GM20000 (cell line): Measurements from ENCODE around the gene LRP3.
"Not testable (repeated sequence)": the region's sequence is repeated elsewhere in the genome, so short reads cannot be mapped to it uniquely, and the experiment has no call there.

Source experiments
- DNase-seq: peaks from one replicate; pipeline ENCODE4 v3.0.0; 2012; ENCODE audit warnings: low spot score
- TF ChIP-seq, protein P1 (sequence below): IDR thresholded peaks from 2 replicates; pipeline ENCODE4 v1.5.1; 2012; ENCODE audit warnings: mild to moderate bottlenecking, control low read depth; ENCODE audit errors: extremely low read depth, missing control alignments

The LRP3 gene

DNA sequence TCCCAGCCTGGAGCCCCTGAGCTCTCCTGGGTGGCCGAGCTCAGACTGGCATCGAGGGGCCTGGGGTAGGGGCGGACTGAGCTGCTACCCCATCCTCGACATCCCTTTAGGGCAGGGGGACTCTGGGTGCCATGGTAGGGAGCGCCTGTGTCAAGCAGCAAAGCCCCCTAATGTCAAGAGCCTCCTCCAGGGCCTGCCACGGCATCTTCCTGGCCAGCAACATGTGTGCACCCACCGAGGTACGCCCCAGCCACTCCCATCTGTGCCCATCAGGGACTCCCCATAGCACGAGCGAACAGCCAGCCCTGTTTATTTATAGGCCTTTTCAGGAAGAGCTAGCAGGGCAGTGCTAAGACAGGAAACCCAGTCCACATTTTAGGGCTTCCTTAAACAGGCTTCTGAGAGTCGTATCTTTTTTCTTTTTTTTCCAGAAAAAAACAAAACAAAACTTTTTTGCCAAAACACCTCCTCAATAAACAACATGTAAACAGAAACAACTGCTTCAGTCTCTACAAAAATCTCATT is 14.3 kb downstream of the LRP3 start:
- TF ChIP-seq, protein P1, sequence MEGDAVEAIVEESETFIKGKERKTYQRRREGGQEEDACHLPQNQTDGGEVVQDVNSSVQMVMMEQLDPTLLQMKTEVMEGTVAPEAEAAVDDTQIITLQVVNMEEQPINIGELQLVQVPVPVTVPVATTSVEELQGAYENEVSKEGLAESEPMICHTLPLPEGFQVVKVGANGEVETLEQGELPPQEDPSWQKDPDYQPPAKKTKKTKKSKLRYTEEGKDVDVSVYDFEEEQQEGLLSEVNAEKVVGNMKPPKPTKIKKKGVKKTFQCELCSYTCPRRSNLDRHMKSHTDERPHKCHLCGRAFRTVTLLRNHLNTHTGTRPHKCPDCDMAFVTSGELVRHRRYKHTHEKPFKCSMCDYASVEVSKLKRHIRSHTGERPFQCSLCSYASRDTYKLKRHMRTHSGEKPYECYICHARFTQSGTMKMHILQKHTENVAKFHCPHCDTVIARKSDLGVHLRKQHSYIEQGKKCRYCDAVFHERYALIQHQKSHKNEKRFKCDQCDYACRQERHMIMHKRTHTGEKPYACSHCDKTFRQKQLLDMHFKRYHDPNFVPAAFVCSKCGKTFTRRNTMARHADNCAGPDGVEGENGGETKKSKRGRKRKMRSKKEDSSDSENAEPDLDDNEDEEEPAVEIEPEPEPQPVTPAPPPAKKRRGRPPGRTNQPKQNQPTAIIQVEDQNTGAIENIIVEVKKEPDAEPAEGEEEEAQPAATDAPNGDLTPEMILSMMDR = no peak

DNA sequence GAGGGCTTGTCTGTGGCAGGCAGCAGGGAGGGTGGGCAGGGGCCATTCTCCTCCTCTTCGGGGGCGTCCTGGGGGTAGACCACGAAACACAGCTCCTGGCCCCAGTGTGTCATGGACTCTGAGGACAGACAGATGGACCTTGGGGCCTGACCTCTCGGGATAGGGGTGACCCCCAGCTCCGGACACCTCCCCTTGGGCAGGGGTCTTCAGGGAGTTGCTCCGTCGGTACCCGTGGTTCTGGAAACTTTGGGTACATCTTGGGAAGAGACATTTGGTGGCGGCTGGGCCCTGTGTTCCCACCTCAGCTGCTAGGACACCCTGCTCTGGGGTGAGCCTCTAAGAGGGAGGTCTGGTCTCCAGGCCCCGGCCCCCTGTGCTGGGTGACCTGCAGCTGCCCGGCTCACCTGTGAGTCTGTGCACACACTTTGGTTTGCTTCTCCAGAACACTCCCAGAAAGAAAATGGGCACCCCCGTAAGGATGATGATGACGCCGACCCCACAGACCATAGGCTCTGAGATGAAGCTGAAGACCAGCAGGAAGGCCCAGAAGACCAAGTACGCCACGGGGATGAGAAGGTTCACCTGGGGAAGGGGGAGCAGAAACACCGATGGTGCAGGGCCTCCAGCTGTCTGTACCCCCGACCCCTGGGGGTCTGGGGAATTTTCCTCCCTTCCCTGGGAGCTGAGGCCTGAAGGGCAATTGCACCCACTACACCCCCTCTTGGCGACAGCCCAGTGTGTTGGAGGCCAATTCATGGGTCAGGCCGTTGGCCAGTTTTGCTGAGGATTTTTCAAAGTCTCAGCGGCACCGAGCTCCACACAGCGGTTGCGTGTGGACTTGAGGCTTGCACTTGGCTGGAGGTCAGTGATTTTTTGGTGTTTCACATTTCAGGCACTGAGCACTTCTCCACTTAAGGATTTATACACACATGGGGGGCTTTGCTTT is 15.0 kb downstream of the LRP3 start:
- no peak for DNase-seq
- TF ChIP-seq, protein P1 = no peak

More for the DNA sequence above, 14.3 kb downstream of the LRP3 start:
- DNase-seq = no peak

DNA sequence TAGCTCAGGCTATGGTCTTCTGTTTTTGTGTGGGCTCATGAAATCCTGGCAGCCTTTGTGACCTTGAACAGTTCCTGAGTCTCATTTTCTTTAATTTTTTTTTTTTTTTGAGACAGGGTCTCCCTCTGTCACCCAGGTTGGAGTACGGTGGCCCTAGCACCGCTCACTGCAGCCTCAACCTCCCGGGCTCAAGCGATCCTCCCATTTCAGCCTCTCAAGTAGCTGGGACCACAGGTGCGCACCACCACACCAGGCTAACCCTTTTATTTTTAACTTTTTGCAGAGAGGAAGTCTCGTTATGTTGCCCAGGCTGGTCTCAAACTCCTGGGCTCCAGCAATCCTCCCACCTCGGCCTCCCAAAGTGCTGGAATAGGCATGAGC is 15.7 kb downstream of the LRP3 start:
- DNase-seq = not testable (repeated sequence)

DNA sequence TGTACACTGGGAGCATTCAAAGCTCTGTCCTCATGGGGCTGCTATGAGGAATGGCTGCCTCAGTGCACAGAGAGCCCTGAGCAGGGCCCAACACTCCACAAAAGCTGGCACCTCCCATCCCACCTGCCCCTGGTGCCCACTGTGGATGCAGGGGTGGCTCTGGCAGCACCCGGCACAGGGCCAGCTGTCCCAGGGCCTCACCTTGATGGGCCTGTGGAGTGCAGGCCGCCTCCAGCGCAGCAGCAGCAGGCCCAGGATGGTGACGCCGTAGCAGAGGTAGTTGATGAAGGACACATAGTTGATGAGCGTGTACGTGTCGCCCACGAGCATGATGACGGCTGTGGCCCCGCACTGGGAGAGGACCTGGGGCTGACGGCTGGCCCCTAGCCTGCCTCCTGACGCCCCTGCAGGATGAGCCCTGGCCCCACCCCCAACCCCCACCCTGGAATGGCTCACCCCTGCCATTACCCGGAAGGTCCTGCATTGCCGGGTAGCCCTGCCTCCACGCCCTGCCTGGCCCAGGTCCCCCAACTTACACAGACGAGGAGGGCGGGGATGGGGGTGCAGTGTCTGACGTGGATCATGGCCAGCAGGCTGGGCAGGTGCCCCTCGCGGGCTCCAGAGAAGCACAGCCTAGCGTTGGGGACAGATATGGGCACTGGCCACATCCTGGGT is 16.3 kb downstream of the LRP3 start:
- TF ChIP-seq, protein P1 = no peak
- no peak for DNase-seq

DNA sequence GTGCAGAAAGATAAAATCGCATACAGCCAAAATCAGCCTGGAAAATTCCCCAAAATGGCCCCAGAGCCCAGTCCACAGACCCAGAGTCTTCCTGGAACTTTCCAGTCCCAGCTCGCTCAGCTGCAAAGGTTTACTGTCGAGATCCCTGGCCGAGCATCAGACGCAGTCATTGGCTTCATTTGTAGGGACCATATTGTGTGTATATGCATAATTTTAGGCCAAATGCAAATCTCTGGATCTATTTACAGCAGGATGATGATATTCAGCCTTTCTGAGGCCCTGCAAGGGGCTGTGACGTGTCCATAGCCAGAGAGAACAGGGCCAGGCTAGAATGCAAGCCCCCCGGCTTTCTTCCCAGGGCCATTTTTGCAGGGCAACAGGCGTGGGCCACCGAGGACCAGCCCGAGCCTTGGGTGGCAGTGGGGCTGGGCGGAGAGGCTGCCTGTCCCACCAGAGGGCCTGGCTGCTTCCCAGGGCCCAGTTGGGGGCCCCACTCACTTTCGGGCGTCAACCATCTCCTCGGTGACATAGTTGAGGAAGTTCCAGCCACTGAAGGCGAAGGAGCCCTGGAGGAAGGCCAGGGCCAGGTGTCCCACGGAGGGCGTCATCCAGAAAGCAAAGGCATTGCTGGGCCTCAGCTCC is 17.8 kb downstream of the LRP3 start:
- DNase-seq = no peak
- TF ChIP-seq, protein P1 = no peak

DNA sequence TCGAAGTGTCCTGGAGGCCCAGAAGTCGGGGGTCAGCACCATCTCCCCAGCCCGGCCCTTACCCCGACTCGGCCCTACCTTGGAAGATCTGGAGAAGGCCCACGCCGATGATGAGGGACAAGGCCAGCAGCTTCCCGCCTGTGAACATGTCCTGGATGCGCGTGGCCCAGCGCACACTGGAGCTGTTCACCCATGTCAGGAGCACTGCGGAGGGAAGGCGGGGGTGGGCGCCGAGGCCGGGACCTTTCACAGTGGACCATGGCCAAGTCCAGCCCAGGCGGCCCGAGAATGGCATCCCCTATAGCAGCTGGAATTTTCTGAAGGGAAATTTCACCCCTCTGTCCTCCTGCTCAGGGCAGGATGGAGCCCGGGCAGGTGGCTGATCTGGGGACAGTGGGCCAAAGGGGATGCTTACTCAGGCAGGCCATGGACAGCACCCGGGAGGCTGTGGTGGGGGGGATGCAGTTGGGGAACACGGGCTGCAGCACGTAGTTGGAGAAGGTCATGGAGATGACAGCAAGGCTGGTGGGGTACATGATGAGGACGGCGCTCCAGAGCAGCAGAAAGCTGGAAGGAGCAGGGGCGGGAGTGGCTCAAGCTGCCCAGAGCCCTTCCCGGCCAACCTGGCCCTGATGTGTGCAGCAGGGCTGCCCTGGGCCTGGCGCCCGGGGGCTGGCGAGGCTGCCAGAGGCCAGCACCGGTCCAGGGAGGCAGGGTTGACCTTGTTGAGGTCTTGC is 18.5 kb downstream of the LRP3 start:
- DNase-seq = no peak
- TF ChIP-seq, protein P1 = no peak

DNA sequence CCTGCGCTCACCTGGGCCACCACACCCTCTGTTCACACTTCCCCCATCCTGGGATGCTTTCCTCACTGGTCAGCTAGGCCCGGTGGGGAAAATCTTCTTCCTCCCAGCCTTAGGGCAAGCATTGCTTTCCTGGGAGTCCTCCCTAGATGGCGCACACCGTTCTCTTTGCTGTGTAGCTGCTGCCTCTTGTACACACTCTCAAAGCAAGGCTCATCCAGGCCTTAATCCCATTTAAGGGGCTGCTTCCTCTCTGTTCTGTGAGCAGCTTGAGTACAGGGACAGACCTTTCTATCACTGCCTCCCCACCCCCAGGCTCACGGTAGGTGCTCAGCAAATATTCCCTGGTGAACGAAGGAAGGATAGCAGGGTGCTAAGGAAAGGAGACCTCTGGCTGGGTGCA is 20.5 kb downstream of the LRP3 start:
- TF ChIP-seq, protein P1 = no peak
- no peak for DNase-seq
